Measurements from ENCODE around the gene ZFP1.
"Not testable (repeated sequence)": the region's sequence is repeated elsewhere in the genome, so short reads cannot be mapped to it uniquely, and the experiment has no call there.

ZFP1 gene

GRCh38 chr16:75112734-75113491, 35.4 kb upstream of the ZFP1 start:
- DNase-seq (ENCODE audit: low read depth in 2 of 2), result no peak

- DNase-seq (ENCODE audit: low read depth in 2 of 2), result no peak
Measured at GRCh38 chr16:75113541-75114121, 34.7 kb upstream of the ZFP1 start.

GRCh38 chr16:75114179-75114945, 34.0 kb upstream of the ZFP1 start:
- DNase-seq (ENCODE audit: low read depth in 2 of 2), result no peak

- no peak for DNase-seq (ENCODE audit: low read depth in 2 of 2)
Measured at GRCh38 chr16:75114946-75115825, 33.1 kb upstream of the ZFP1 start.

- DNase-seq (ENCODE audit: low read depth in 2 of 2), result no peak
Measured at GRCh38 chr16:75116081-75116910, 32.0 kb upstream of the ZFP1 start, which contains the start of gene LDHD. LDHD (minus strand) TSS chr16:75116780; CDS start chr16:75116720, 60 bp downstream.

- no peak for DNase-seq (ENCODE audit: low read depth in 2 of 2)
Measured at GRCh38 chr16:75116911-75117245, 31.4 kb upstream of the ZFP1 start.

DNA sequence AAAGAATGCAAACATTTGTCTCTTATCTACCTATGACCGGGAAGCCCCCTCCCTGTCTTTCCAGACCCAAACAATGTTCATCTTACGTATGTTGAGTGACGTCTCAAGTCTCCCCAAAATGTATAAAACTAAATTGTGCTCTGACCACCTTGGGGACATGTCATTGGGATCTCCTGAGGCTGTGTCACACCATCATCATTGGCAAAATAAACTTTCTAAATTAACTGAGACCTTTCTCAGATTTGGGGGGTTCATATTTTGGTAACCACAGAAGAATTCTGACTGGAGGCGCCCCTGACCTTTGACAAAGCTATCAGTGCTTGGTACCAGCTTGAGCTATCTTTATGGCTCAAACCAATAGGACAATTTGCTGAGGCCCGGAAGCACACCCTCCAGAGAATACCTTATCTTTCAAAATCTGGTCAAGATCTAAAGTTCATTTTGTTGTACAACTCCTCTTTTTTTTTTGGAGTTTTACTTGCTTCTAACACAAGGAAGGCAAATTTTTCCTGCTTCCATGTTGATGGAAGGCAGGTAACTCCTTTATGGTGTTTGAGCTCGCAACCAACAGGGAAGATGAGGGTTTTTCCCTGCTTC, 29.3 kb upstream of the ZFP1 start:
- no peak for DNase-seq (ENCODE audit: low read depth in 2 of 2)

DNA sequence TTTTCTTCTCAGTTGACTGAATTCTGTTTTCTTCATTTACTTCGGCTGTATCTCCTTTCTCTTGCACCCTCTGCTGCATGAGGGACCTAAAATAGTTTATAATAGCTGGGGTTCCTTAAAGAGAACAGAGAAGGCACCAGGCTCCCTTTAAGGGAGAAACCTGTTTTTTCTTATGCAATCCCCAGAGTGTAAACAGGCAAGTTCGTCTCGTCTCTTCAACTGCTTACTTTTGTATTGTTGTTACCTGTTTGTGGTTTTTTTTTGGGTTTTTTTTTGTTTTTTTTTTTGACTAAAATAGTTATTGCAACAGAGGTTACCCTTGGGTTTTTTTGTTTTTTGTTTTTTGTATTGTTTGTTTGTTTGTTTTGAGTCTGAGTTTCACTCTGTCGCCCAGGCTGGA, 28.1 kb upstream of the ZFP1 start:
- no peak for DNase-seq (ENCODE audit: low read depth in 2 of 2)

GRCh38 chr16:75121949-75122568, 26.3 kb upstream of the ZFP1 start:
- no peak for DNase-seq (ENCODE audit: low read depth in 2 of 2)

GRCh38 chr16:75122609-75123008, 25.7 kb upstream of the ZFP1 start:
- no peak for DNase-seq (ENCODE audit: low read depth in 2 of 2)

DNA sequence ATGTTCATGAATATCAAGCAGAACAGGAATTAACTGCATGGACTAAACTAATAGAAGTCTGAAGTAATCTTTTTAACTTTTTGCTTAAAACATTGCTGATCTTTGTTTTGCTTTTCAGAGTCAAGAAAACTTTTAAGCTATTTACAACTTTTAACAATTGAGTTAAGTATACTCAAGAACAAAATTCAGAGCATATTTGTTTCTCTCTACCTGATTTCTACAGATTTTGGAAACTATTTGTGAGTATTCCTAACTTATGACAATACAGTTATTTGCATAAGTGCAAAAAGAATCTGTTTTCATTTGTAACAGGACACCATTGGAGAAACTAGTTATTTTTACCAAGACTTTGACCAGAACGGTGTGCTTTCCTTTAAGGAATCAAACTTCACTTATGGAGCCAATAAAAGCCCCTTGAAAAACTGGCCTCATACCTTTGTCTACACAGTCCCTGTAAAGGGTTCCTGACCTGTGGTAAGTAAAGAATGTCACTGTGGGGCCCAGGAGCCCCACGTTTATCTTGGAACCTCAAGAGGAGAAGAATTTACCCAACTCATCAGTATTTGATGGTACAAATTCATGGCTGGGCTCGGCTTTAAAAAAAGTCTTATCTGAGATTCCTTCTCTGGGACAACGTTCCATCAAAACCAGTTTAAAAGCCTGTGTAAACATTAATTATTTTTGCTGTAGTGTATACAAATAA, 20.5 kb upstream of the ZFP1 start:
- DNase-seq (ENCODE audit: low read depth in 2 of 2), result no peak

DNA sequence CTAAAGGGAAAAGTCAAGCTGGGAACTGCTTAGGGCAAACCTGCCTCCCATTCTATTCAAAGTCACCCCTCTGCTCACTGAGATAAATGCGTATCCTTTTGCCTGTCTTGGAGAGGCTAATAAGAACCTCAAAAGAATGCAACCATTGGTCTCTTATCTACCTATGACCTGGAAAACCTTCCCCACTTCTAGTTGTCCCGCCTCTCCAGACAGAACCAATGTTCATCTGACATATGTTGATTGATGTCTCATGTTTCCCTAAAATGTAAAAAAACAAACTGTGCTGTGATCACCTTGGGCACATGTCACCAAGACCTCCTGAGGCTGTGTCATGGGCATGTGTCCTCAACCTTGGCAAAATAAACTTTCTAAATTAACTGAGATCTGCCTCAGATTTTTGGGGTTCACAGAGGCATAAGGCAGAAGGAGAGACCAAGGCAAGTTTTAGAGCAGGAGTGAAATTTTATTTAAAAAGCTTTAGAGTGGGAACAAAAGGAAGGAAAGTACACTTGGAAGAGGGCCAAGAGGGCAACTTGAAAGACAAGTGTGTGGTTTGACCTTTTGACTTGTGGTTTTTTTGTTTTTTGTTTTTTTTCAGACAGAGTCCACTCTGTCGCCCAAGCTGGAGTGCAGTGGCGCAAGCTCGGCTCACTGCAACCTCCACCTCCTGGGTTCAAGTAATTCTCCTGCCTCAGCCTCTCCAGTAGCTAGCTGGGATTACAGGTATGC, 18.7 kb upstream of the ZFP1 start:
- DNase-seq (ENCODE audit: low read depth in 2 of 2), result not testable (repeated sequence)

GRCh38 chr16:75130150-75130771, 18.1 kb upstream of the ZFP1 start:
- DNase-seq (ENCODE audit: low read depth in 2 of 2), result no peak

- no peak for DNase-seq (ENCODE audit: low read depth in 2 of 2)
Measured at GRCh38 chr16:75131081-75131480, 17.2 kb upstream of the ZFP1 start.

- DNase-seq (ENCODE audit: low read depth in 2 of 2), result no peak
Measured at GRCh38 chr16:75138233-75138632, 10.1 kb upstream of the ZFP1 start.

DNA sequence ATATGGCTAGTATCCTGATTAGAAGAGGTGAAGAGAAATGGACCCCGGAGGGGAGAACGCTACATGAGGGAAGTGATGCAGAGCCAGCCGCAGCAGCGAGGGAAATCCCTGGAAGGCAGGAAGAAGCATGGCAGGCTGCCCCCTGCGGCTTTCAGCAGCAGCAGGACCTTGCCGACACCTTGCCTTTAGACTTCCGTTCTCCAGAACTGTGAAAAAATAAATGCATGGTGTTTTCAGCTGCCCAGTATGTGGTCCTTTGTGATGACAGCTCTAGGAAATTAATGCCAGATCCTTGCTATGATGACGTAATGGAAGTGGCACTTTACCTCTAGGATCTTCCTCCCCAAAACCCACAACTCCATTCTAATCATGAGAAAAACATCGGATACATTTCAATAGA, 9.7 kb upstream of the ZFP1 start:
- no peak for DNase-seq (ENCODE audit: low read depth in 2 of 2)

DNA sequence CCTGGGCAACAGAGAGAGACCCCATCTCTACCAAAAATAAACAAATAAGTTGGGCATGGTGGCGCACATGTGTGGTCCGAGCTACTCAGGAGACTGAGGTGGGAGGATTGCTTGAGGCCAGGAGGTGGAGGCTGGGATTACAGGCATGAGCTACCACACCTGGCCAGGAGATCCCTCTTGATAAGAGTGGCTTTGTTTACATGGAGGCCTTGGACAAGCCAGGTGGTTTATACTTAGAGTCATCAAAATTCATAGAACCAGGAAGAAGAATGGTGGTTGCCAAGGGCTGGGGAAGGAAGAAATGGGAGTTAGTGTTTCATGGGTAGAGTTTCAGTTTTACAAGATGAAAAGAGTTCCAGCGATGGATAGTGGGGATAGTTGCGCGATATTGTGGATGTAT, 8.8 kb upstream of the ZFP1 start:
- no peak for DNase-seq (ENCODE audit: low read depth in 2 of 2)

DNA sequence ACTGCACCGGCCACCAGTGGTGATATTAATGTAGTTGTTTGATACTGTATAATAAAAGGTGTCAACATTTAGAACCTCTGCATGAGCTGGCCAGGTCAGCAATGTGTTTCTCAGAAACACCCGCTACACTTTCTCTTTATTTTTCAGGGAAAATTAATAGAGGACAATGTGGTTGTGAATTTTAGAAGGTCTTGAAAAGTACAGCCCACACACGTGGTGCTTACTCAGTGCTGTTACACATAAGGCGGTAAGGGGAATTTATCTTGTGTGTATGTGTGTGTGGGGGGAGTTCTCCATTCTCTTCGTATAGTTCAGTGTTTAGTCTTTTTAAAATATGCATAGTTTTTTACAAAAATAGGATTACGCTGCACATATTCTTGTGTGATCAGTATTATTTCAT, 4.4 kb upstream of the ZFP1 start:
- DNase-seq (ENCODE audit: low read depth in 2 of 2), result no peak

DNA sequence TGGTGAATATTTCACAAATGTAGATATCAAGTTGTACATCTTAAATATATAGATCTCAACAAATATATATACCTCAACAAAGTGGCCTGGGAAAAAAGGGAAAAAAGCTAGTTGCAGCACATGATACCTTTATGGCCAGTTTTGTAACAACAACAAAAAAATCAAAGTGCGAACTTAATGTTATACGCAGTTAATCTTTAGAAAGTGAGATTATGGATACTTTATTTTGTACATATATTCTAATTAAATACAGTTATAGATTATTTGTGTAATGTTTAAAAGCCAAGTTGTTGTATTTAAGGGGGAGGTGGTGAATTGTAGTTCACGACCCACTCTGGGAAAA, 385 bp upstream of the ZFP1 start:
- DNase-seq (ENCODE audit: low read depth in 2 of 2), result no peak
